Measurements from ENCODE around the gene ELOF1.

DNA sequence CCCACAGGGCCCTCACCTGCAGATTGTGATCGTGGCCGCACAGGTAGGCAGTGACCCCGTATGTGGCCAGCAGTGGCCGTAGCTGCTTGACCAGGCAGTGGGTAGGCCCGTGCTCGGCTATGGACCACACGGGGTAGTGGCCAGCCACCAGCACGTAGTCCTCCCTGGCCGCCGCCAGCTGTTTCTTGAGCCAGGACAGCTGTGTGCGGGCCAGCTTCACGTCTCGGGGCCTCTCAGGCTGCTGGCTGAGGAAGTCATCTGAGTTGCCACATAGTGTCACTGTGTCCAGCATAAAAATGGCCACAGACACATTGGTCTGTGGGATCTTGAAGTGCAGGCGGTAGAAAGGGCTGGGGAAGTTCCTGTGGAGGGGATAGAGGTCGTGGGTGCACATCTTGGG is 17.2 kb upstream of the ELOF1 start:
- TF ChIP-seq, protein P1, sequence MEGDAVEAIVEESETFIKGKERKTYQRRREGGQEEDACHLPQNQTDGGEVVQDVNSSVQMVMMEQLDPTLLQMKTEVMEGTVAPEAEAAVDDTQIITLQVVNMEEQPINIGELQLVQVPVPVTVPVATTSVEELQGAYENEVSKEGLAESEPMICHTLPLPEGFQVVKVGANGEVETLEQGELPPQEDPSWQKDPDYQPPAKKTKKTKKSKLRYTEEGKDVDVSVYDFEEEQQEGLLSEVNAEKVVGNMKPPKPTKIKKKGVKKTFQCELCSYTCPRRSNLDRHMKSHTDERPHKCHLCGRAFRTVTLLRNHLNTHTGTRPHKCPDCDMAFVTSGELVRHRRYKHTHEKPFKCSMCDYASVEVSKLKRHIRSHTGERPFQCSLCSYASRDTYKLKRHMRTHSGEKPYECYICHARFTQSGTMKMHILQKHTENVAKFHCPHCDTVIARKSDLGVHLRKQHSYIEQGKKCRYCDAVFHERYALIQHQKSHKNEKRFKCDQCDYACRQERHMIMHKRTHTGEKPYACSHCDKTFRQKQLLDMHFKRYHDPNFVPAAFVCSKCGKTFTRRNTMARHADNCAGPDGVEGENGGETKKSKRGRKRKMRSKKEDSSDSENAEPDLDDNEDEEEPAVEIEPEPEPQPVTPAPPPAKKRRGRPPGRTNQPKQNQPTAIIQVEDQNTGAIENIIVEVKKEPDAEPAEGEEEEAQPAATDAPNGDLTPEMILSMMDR (IDR thresholded peaks at IDR 0.05) = no peak
- TF ChIP-seq POLR2A (IDR thresholded peaks at IDR 0.05) (no peak), EP300 (IDR thresholded peaks at IDR 0.05; ENCODE audit: low read depth) (no peak), POLR2AphosphoS5 (IDR thresholded peaks at IDR 0.05) (no peak)

Data from transverse colon (tissue), 4 donors.